GM21381 (cell line): ENCODE measurements around the gene MATK.
"Not testable (repeated sequence)": the region's sequence is repeated elsewhere in the genome, so short reads cannot be mapped to it uniquely, and the experiment has no call there.

Experiments used
- ATAC-seq: cut with Tn5 transposase; IDR thresholded peaks from one replicate; pipeline ENCODE4 v1.9.1; 2021; ENCODE audit warnings: mild to moderate bottlenecking, moderate library complexity; ENCODE audit not compliant: unreplicated experiment

MATK gene

DNA sequence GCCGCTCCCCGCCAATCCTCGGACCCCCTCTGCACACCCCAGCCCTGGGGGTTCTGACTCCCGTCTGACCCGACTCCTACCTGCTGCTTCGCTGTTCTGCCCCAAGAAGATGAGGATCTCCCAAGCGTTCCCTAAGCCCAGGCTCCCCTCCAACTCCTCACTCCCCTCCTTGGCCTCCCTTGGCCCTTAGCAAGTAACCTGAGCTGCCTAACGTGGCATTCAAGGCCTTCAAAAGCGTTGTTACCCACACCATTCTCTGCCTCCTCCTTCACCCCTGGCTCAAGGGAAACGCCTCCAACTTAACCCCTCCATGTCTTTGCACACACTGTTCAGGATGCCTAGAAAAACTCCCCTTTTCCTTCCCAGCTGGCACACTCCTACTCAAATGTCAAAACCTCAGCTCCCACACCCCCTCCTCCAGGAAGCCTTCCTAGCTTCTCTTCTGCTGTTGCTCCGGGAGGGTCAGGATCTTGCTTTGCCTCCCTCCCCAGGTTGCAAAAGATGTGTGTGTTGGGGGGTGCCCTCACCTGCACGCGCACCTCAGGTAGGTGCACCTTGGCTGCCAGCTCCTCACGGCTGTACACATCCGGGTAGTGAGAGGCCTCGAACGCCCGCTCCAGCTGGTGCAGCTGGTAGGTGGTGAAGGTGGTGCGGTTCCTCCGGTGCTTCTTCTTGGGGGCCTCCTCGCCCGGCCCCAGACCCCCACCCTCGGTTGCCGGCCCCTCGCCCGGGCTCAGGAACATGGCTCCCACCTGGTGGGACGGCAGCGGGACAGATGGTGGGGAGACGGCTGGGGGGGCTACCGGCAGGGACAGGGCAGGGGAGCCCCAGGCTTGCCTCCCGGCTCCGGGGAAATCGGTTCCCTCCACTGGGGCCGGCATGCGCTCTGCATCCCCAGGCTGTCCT lies 14.9 kb downstream of the MATK start:
- no peak for ATAC-seq

DNA sequence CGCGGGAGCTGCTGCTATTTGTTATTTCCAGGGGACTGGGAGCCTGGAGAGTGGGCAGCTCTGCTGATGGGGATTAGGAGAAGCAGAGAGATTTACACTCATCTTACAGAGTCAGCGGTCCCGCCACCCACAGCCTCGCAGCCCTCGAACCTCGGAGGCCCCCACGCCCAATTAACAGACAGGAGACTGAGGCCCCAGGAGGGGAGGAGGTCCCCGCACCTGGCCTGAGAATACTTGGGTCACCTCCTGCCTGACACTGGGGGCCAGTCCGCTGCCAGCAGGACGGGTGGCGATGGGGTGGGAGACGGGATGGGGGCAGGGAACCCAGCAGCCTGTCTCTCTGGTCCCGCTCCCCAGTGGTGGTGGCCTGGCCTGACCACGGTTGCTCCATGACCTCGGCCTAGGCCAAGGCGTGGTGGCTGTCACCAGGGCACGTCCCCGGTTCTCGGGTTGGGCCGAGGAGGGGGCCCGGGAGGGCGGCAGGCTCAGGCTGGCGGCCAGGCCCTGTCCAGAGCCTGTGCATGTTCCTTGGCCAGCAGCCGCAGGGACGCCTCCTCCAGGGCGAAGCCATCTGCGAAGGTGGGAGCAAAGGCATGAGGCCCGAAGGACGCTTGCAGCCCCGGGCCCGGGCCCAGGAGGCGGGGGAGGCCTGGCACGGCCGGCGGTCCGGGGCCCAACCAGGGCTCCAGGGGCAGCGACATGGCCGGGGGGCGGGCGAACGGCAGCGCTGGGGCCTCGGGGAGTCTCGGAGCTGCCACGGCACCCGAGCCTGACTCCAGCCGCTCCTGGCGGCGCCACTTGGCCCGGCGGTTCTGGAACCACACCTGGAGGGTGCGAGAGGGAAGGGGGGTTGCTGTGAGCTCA lies 15.8 kb downstream of the MATK start:
- ATAC-seq = no peak

GRCh38 chr19:3769494-3769893 lies 16.7 kb downstream of the MATK start:
- ATAC-seq = no peak

DNA sequence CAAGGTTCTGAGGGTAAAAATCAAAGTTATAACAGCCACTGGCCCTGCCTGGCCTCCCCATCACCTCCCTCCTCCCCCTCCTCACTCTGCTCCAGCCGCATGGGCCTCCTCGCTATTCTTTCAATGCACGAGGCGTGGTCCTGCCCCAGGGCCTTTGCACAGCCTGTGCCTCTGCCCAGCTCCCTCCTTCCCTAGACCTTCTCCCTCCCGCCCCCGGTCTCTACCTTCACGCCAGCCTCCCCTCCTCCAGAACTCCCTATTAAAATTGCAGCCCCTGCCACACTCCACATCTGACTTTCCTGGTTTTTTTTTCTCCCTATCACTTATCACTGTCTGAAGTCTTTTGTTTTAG lies 17.5 kb downstream of the MATK start:
- no peak for ATAC-seq

DNA sequence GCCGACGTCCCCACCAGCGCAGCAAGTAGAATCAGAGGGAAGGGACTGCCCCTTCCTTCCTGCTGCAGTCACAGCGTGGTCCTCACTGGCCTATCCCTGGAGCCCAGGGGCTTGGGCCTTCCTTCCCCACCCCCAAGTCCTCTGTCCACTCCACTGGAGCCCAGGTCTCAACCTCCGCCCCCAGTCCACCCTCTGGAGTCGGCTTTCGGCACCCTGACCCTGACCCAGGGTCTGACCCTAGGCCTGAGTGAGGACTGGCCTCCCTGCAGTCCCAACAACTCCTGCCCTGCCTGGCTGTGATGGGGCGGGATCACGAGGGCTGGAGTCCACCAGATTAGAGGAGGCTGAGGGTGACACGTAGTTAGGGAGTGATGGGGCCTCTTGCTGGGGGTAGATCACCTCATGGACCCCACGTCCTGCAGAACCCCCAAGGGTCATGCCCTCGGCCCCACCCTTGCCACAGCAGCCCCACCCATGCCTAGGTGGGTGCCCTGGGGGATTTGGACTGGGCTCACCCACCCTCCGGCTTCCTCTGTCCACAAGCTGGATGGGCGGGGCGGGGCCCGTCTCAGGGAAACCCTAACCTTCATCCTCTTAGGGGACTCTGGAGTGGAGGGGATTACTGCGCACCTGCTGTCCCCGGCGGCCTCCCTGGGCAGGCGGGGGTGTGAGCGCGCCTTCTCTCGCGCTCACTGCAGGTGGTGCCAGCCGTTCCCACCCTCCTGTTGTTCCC lies 18.0 kb downstream of the MATK start:
- ATAC-seq = no peak

DNA sequence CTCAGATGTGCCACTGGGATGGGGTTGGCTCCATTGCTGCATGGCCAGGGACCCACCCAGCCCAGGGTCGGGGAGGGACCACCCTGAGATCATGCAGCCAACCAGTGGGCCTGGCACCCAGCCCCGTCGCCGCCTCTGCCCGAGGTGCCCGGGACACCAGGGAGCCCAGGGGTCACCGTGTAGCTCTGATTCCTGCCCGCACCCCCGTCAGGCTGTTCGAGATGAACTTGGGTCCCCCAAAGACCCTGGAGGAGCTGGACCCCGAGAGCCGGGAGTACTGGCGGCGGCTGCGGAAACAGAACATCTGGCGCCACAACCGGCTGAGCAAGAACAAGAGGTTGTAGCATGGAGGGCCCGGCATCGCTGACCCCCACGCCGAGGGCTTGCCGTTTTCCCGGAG lies 19.1 kb downstream of the MATK start:
- ATAC-seq = no peak

- no peak for ATAC-seq
Observed at GRCh38 chr19:3766520-3766919, 19.7 kb downstream of the MATK start.

- not testable (repeated sequence) for ATAC-seq
Observed at GRCh38 chr19:3765757-3766156, 20.4 kb downstream of the MATK start.

GRCh38 chr19:3765121-3765520 lies 21.1 kb downstream of the MATK start:
- no peak for ATAC-seq

GRCh38 chr19:3762501-3763459 lies 23.4 kb downstream of the MATK start, which contains the start of gene MRPL54:
TSS of gene MRPL54 (plus strand) at chr19:3762682. CDS start at chr19:3762701, 19 bp downstream.
- ATAC-seq = peak; percentile 66

- ATAC-seq = no peak
Observed at GRCh38 chr19:3762130-3762473, 24.1 kb downstream of the MATK start.

DNA sequence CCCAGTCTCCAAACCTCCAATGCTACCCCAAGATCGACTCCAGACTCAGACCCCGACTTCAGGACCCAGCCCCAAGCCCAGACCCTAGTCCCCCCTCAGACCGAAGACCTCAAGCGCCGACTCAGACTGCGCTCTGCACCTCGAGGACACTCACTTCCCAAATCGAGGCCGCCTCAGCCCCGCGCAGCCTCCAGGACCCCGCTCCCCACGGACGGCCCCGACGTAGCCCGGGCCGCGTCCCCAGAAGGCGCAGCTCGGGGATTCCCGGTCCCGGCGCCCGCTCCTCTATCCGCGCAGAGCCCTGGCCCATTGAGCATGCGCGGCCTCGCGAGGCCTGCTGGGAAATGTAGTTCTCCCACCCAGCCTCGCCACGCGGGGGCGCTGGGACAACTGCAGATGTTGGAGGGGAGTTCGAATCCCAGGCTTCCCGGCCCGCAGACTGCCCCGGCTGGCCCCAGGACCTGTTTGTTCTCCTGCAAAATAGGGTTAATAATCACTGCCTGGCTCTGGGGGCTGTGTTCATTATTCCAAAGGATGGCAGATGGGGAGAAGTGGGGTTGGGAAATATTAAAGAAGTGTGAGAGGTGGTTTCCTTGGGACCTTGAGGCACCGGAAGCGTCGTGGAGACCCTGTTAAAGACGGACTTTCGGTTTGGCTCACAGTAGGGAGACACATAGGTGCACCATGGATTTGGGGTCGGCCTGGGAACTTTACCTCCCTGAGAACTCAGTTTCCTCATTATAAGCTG lies 24.6 kb downstream of the MATK start, which contains the start of gene APBA3:
Gene APBA3, minus strand, starts transcription at position 311 of the 748 bp plus-strand sequence. CDS start 1,428 bp downstream, outside the sequence.
- ATAC-seq = peak; percentile 51

DNA sequence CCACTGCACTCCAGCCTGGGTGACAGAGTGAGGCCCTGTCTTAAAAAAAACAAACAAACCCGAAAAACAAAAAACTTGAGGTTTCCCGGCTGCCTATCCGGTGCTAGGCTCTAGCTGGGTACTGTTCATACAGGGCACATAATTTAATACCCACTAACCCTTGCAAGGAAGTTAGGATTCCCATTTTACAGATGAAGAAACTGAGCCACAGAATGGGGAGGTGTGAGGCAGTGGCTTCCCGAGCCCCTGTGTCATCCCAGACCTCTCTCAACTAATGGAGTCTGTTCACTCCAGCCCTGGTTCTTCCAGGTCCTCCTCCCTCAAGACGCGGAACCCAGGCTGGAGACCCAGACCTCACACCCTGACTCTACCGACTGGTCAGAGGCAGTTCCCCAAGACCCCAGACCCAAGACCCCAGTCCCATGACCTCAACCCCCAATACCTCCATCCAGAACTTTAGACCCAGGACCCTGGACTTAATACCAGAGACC lies 25.3 kb downstream of the MATK start:
- ATAC-seq = no peak

GRCh38 chr19:3759482-3760254 lies 26.5 kb downstream of the MATK start:
- ATAC-seq = no peak

- not testable (repeated sequence) for ATAC-seq
Observed at GRCh38 chr19:3758297-3758696, 27.9 kb downstream of the MATK start.

GRCh38 chr19:3757705-3758104 lies 28.5 kb downstream of the MATK start:
- ATAC-seq = not testable (repeated sequence)

DNA sequence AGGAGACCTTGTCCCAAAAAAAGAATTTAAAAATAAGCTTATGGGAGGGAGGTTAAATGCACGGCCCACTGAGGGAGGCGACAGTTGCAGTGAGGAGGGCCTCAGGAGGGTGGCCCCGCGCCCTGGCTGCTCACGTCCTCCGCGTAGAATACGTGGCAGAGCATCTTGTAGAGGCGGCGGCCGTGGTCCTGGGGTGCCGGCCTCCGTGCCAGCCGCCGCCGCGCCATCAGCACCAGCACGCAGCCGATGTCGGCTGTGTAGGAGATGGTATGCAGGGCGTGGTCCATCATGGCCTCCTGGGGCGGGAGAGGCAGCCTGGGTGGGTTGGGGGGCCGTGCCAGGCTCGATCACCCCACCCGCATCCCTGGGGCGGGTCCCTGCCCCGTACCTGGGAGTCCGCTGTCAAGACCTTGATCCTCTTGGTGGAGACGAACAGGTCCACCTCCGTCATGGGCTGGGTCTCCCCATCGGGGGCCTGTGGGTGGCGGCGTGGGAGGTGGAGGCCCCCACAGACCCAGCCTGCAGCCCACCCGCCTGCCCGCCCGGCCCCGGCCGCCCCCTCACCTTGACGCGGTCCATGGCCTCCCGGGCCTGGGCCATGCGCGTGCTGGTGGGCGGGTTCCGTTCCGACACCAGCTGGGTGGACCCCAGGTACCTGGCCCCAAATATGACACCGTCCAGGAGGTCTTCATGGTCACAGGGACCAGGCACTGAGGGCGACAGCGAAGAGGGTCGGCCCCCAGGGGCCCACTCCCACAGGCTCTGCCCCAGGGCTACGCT lies 32.4 kb downstream of the MATK start:
- ATAC-seq = no peak

DNA sequence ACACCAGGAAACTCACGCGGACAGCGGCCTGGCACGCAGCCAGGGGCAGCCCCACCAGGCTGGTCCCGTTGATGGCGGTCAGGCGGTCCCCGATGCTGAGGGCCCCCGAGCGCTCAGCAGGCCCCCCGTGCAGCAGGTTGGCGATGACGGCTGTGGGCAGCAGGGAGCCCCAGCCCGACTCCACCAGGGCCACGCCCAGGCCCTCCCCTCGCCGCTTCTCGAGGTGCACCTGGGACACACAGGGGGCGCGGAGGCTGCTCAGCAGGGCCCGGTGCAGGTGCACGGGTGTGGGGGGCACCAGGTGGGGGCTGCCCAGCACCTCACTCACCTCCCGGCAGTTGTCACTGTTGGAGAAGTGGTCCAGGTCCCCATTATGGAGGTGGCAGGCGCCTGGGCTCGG lies 33.7 kb downstream of the MATK start:
- ATAC-seq = no peak
